Panc1 (cell line): ENCODE results near the gene S100A12. TPM values are rescaled to one million over a fixed set of nuclear protein-coding genes. Genes with fewer than 3 reads are reported as not detected.

Source experiments
- ATAC-seq: fragments of 200-7000 bp; cut with Tn5 transposase; 2 replicates; pipeline ENCODE4 v1.9.1; 2020; ENCODE audit warnings: mild to moderate bottlenecking, moderate library complexity
- BruUV-seq: library from RNA; stranded (reverse); fragments of 400-500 nt; replicated peaks from 2 replicates; lab custom pipeline; 2021; lab: Mats Ljungman, UMichigan
- CTCF ChIA-PET: fragments of 300-600 bp; sonication (Branson Sonifier 250); formaldehyde crosslinking; loops from one replicate; lab custom pipeline; 2022; ENCODE audit warnings: antibody characterized with exemption; lab: Charles Lee
- POLR2A ChIA-PET: fragments of 300-600 bp; sonication (Branson Sonifier 250); formaldehyde crosslinking; loops from one replicate; lab custom pipeline; 2022; ENCODE audit warnings: antibody characterized with exemption; lab: Charles Lee
- DNase-seq: peaks from one replicate; pipeline ENCODE4 v3.0.0-alpha.2; 2010; ENCODE audit warnings: low read depth, low spot score
- H3K27ac ChIP-seq: 2 replicates; pipeline ENCODE4 v1.5.1; 2011; ENCODE audit warnings: mild to moderate bottlenecking, low read length, inconsistent platforms
- H3K27me3 ChIP-seq: fragments of 200-500 bp; sonication (Bioruptor generic); 2 replicates; pipeline ENCODE4 v1.6.0; 2014; ENCODE audit warnings: low read length, inconsistent platforms; ENCODE audit not compliant: control insufficient read depth, insufficient read depth
- H3K36me3 ChIP-seq: fragments of 200-500 bp; sonication (Bioruptor generic); 2 replicates; pipeline ENCODE4 v1.5.1; 2014; ENCODE audit warnings: inconsistent platforms, mild to moderate bottlenecking, low read length, moderate library complexity; ENCODE audit not compliant: control insufficient read depth, insufficient read depth
- H3K4me1 ChIP-seq: 2 replicates; pipeline ENCODE4 v1.5.1; 2011; ENCODE audit warnings: inconsistent platforms, mild to moderate bottlenecking, low read length, moderate library complexity; ENCODE audit not compliant: control insufficient read depth, insufficient read depth
- H3K4me3 ChIP-seq, 2 experiments: 2 replicates each; pipeline ENCODE4 v1.5.1; 2011 to 2012; ENCODE audit warnings: low read depth in 2 of 2, low read length in 2 of 2, mild to moderate bottlenecking in 2 of 2, inconsistent platforms in 1 of 2, moderate library complexity in 1 of 2
- H3K9me3 ChIP-seq: fragments of 200-500 bp; sonication (Bioruptor generic); 2 replicates; pipeline ENCODE4 v1.5.1; 2014; ENCODE audit warnings: low read depth, mild to moderate bottlenecking, inconsistent platforms, low read length, moderate library complexity; ENCODE audit not compliant: control insufficient read depth, insufficient read depth
- POLR2AphosphoS5 ChIP-seq: IDR thresholded peaks from 2 replicates; pipeline ENCODE4 v1.6.1; 2012; ENCODE audit warnings: mild to moderate bottlenecking, low read depth, low read length, moderate library complexity
- SIN3A ChIP-seq: IDR thresholded peaks from 2 replicates; pipeline ENCODE4 v1.6.1; 2012; ENCODE audit warnings: low read depth, mild to moderate bottlenecking, low read length, moderate library complexity, borderline replicate concordance; ENCODE audit not compliant: insufficient read depth
- TCF7L2 ChIP-seq: IDR thresholded peaks from 2 replicates; pipeline ENCODE4 v1.6.1; 2011; ENCODE audit warnings: mild to moderate bottlenecking, low read depth, low read length, inconsistent platforms
- in situ Hi-C: cut with HindIII; loops from 2 replicates; pipeline ENCODE4 v1.10.0; 2016; ENCODE audit warnings: low sequenced_read_pairs, low pct_unique_long_range_greater_than_20kb
- intact Hi-C: fragments of 100-400 bp; cut with micrococcal nuclease; formaldehyde crosslinking; loops from one replicate; pipeline ENCODE4 v1.10.0; 2022; ENCODE audit not compliant: unreplicated experiment
- total RNA-seq: library from RNA; stranded (reverse); gene quantifications from one replicate; pipeline ENCODE4 v1.2.1, GENCODE V29; 2021; ENCODE audit not compliant: unreplicated experiment
- TF ChIP-seq, protein P1 (sequence below): fragments of 450-650 bp; IDR thresholded peaks from 2 replicates; pipeline ENCODE4 v1.5.1; 2017; ENCODE audit warnings: mild to moderate bottlenecking
- TF ChIP-seq, protein P2 (sequence below), 2 experiments: IDR thresholded peaks; 2 replicates each; pipeline ENCODE4 v1.6.1; 2011 to 2012; ENCODE audit warnings: low read depth in 2 of 2, control low read depth in 1 of 2, low read length in 1 of 2, mild to moderate bottlenecking in 1 of 2, moderate library complexity in 1 of 2; ENCODE audit not compliant: insufficient read depth in 1 of 2

The S100A12 gene
- total RNA-seq, 1 experiment from 2014 or later = not detected

DNA sequence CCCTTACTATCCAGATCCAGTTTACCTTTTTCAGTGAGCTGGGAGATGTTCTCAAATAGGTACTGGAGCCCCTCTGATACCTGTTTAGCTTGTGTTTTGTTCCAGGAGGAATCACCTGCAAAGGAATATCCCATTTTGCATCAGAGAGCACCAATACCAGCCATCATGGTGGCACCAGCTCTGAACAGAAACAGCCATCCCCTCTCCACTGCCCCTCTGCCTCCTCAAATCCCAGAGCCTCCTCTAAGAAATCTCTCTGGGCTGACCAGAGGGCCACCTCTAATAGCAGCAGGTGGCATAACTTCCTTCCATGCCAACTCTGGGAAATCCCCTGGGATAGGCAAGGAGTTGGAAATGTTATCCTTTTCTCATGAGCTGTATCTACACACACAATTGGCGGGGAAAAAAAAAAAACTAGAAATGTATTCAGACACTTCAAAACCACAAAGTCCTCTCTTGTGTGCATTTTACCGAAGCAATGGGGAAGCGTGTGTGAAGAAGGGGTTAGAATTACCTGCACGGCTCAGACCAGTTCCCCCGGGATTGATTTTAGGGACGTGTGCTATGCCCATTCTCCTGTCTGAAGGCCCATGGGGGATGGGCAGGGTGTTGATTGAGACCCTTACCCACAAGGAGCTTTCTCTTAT, 29.2 kb downstream of the S100A12 start:
- peaks cover 10% of the 10 kb centered on the region for H3K27me3 ChIP-seq
- no peak overlapping the region for H3K27ac ChIP-seq
- H3K36me3 ChIP-seq = no peaks in the 10 kb centered on the region
- BruUV-seq = no TSS peak
- TF ChIP-seq, protein P1, sequence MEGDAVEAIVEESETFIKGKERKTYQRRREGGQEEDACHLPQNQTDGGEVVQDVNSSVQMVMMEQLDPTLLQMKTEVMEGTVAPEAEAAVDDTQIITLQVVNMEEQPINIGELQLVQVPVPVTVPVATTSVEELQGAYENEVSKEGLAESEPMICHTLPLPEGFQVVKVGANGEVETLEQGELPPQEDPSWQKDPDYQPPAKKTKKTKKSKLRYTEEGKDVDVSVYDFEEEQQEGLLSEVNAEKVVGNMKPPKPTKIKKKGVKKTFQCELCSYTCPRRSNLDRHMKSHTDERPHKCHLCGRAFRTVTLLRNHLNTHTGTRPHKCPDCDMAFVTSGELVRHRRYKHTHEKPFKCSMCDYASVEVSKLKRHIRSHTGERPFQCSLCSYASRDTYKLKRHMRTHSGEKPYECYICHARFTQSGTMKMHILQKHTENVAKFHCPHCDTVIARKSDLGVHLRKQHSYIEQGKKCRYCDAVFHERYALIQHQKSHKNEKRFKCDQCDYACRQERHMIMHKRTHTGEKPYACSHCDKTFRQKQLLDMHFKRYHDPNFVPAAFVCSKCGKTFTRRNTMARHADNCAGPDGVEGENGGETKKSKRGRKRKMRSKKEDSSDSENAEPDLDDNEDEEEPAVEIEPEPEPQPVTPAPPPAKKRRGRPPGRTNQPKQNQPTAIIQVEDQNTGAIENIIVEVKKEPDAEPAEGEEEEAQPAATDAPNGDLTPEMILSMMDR = no peak
- TF ChIP-seq, protein P2, sequence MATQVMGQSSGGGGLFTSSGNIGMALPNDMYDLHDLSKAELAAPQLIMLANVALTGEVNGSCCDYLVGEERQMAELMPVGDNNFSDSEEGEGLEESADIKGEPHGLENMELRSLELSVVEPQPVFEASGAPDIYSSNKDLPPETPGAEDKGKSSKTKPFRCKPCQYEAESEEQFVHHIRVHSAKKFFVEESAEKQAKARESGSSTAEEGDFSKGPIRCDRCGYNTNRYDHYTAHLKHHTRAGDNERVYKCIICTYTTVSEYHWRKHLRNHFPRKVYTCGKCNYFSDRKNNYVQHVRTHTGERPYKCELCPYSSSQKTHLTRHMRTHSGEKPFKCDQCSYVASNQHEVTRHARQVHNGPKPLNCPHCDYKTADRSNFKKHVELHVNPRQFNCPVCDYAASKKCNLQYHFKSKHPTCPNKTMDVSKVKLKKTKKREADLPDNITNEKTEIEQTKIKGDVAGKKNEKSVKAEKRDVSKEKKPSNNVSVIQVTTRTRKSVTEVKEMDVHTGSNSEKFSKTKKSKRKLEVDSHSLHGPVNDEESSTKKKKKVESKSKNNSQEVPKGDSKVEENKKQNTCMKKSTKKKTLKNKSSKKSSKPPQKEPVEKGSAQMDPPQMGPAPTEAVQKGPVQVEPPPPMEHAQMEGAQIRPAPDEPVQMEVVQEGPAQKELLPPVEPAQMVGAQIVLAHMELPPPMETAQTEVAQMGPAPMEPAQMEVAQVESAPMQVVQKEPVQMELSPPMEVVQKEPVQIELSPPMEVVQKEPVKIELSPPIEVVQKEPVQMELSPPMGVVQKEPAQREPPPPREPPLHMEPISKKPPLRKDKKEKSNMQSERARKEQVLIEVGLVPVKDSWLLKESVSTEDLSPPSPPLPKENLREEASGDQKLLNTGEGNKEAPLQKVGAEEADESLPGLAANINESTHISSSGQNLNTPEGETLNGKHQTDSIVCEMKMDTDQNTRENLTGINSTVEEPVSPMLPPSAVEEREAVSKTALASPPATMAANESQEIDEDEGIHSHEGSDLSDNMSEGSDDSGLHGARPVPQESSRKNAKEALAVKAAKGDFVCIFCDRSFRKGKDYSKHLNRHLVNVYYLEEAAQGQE (IDR thresholded peaks at IDR 0.05; ENCODE audit: insufficient read depth in 1 of 2, low read depth in 2 of 2, low read length in 1 of 2) = no peak
- TF ChIP-seq TCF7L2 (no peak), POLR2AphosphoS5 (no peak), SIN3A (no peak)
- POLR2A ChIA-PET = no interaction called here
- DNase-seq (no peak), ATAC-seq (no peak)
- intact Hi-C loops (no loop called here), in situ Hi-C loops (no loop called here)
- no peak overlapping the region for H3K4me3 ChIP-seq
- H3K4me1 ChIP-seq = peaks cover 7% of the 10 kb centered on the region; the same call in 1 of the 2 replicates
- CTCF ChIA-PET = no interaction called here
- H3K9me3 ChIP-seq = no peaks in the 10 kb centered on the region

DNA sequence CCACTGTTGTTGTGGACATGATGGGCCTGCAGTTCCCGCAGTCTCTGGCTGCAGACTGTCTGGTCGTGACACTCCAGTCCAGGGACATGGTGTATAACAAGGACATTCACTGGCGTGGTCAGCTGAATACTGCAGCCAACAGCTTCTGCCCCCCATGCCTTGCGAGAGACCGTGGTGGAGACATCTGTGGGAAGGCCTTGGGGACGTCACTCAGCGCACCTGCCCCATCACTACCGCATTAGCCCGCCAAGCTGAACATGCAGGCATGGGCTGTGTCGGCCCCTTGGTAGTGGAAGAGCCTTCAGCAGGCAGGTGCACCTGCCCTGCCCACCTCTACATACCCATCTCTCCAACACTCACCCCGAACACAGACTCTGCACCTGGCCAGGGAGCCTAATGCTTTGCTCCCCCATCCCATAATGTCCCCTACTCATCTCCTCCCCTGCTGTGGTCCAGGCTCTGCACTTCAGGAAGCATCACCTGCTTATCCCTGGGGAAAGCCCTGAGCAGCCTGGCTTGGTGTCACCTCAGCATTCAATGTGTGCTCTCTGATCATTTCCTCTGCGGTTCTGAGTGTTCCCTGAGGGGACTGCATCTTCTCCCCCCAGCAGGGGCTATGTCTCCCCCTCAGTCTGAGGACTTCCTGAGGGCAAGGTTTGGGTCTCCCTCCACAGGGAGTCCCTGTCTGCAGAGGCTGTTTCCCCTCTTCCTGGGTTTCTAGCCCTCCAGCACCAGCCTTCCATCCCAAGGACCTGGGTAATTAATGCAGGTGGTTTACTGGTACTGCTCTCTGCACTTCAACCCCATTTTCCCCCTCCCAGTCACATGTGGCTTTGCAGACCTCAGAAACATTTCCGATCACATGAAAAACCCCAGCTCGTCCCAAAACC, 30.0 kb downstream of the S100A12 start:
- Histone ChIP-seq H3K36me3 (no peaks in the 10 kb centered on the region), H3K27ac (no peak overlapping the region), H3K9me3 (no peaks in the 10 kb centered on the region), H3K4me3 (no peak overlapping the region), H3K27me3 (peaks cover 6% of the 10 kb centered on the region), H3K4me1 (peaks cover 3% of the 10 kb centered on the region; the same call in 1 of the 2 replicates)
- TF ChIP-seq, protein P2 (IDR thresholded peaks at IDR 0.05; ENCODE audit: insufficient read depth in 1 of 2, low read depth in 2 of 2, low read length in 1 of 2) = no peak
- TF ChIP-seq POLR2AphosphoS5 (no peak), TCF7L2 (no peak), SIN3A (no peak)
- TF ChIP-seq, protein P1 = no peak
- no TSS peak for BruUV-seq
- in situ Hi-C loops = no loop called here
- ChIA-PET CTCF (no interaction called here), POLR2A (no interaction called here)
- DNase-seq (no peak), ATAC-seq (no peak)
- intact Hi-C loops = no loop called here
